ENCODE data around the gene OTUD6A. TPM values are rescaled to one million over a fixed set of nuclear protein-coding genes. Genes with fewer than 3 reads are reported as not detected.

The OTUD6A gene
- total and polyA plus RNA-seq, 7 donors: not detected

- TF ChIP-seq POLR2A (IDR thresholded peaks at IDR 0.05): no peak
- no peak for TF ChIP-seq EP300 (IDR thresholded peaks at IDR 0.05)
- TF ChIP-seq POLR2AphosphoS5 (IDR thresholded peaks at IDR 0.05): no peak
- TF ChIP-seq, protein P1, sequence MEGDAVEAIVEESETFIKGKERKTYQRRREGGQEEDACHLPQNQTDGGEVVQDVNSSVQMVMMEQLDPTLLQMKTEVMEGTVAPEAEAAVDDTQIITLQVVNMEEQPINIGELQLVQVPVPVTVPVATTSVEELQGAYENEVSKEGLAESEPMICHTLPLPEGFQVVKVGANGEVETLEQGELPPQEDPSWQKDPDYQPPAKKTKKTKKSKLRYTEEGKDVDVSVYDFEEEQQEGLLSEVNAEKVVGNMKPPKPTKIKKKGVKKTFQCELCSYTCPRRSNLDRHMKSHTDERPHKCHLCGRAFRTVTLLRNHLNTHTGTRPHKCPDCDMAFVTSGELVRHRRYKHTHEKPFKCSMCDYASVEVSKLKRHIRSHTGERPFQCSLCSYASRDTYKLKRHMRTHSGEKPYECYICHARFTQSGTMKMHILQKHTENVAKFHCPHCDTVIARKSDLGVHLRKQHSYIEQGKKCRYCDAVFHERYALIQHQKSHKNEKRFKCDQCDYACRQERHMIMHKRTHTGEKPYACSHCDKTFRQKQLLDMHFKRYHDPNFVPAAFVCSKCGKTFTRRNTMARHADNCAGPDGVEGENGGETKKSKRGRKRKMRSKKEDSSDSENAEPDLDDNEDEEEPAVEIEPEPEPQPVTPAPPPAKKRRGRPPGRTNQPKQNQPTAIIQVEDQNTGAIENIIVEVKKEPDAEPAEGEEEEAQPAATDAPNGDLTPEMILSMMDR (IDR thresholded peaks at IDR 0.05): peak in 3 of 4 experiments; percentile 41 to 52 (median 43)
- intact Hi-C loops (cut with DNase I): loop anchor here (10.0 kb wide), 1 partner anchor 64 kb away; no protein-coding TSS in a partner anchor
- Histone ChIP-seq H3K27ac (no peak overlapping the region), H3K9me3 (no peaks in the 10 kb centered on the region), H3K4me1 (no peaks in the 10 kb centered on the region), H3K36me3 (no peaks in the 10 kb centered on the region), H3K4me3 (no peak overlapping the region), H3K27me3 (no peaks in the 10 kb centered on the region)
- 7% methylated on average over 4 of the region's 4 CpGs for WGBS, 2 donors
- no peak for DNase-seq
Observed at GRCh38 chrX:70030301-70030767, 31.9 kb upstream of the OTUD6A start.

- H3K27ac ChIP-seq: no peak overlapping the region
- intact Hi-C loops (cut with DNase I): loop anchor here (10.0 kb wide), 1 partner anchor 62 kb away; no protein-coding TSS in a partner anchor
- no peak overlapping the region for H3K4me3 ChIP-seq
Observed at GRCh38 chrX:70032792-70033191, 29.5 kb upstream of the OTUD6A start.

DNA sequence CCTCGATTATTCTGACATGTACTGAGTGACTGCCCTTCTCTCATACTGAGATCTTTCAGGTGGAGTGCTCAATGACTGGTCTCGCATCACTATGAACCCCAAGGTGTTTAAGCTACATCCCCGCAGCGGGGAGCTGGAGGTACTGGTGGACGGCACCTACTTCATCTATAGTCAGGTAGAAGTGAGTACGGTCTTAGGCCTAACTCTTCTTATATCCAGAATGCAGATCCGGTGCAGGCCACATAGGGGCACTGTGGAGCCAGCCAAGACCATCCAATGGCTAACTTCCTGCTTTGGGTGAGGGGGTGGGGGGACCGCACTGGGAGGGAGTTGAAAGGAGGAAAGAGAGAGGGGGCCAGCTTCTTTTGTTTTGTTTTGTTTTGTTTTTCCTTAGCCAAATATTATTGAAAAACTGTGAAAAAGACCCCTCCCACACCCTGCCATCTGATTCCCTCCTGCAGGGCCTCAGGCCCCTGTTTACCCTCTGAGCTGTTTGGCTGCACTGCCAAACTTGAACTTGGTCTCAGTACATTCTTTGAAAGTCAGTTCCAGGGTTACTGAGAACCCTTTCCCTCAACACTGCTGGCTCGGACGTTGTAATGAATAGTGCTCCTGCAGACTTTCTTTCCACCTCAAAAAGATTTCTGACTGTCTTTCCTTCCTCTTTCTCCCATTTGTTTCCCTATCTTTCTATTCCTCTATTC lies 28.8 kb upstream of the OTUD6A start:
- H3K36me3 ChIP-seq: no peaks in the 10 kb centered on the region
- H3K9me3 ChIP-seq: no peaks in the 10 kb centered on the region
- H3K27me3 ChIP-seq: no peaks in the 10 kb centered on the region
- WGBS, 2 donors: 67 to 76% methylated on average over 10 of the region's 10 CpGs
- DNase-seq: no peak
- intact Hi-C loops (cut with DNase I): loop anchor here (10.0 kb wide), 1 partner anchor 61 kb away; no protein-coding TSS in a partner anchor
- H3K27ac ChIP-seq: no peak overlapping the region
- H3K4me3 ChIP-seq: no peak overlapping the region
- no peak for TF ChIP-seq POLR2AphosphoS5 (IDR thresholded peaks at IDR 0.05)
- TF ChIP-seq, protein P1 (IDR thresholded peaks at IDR 0.05): peak in 1 of 4 experiments; percentile 27
- no peaks in the 10 kb centered on the region for H3K4me1 ChIP-seq

More at GRCh38 chrX:70032792-70033191, 29.5 kb upstream of the OTUD6A start:
- Histone ChIP-seq H3K4me1 (no peaks in the 10 kb centered on the region), H3K36me3 (no peaks in the 10 kb centered on the region), H3K27me3 (no peaks in the 10 kb centered on the region), H3K9me3 (no peaks in the 10 kb centered on the region)
- no peak for TF ChIP-seq EP300 (IDR thresholded peaks at IDR 0.05)
- TF ChIP-seq, protein P1 (IDR thresholded peaks at IDR 0.05): no peak
- no peak for TF ChIP-seq POLR2AphosphoS5 (IDR thresholded peaks at IDR 0.05)
- no peak for TF ChIP-seq POLR2A (IDR thresholded peaks at IDR 0.05)
- no peak for DNase-seq
- WGBS, 2 donors: 68 to 79% methylated on average over 2 of the region's 2 CpGs

GRCh38 chrX:70034646-70035045 lies 27.6 kb upstream of the OTUD6A start:
- 87 to 88% methylated on average over 4 of the region's 4 CpGs for WGBS, 2 donors
- DNase-seq: no peak
- intact Hi-C loops (cut with DNase I): loop anchor here (10.0 kb wide), 1 partner anchor 60 kb away; no protein-coding TSS in a partner anchor

More at GRCh38 chrX:70034646-70035045, 27.6 kb upstream of the OTUD6A start:
- Histone ChIP-seq H3K9me3 (no peaks in the 10 kb centered on the region), H3K4me3 (no peak overlapping the region), H3K27me3 (no peaks in the 10 kb centered on the region), H3K27ac (no peak overlapping the region), H3K36me3 (no peaks in the 10 kb centered on the region), H3K4me1 (no peaks in the 10 kb centered on the region)
- TF ChIP-seq POLR2A (IDR thresholded peaks at IDR 0.05) (no peak), POLR2AphosphoS5 (IDR thresholded peaks at IDR 0.05) (no peak), EP300 (IDR thresholded peaks at IDR 0.05) (no peak)
- TF ChIP-seq, protein P1 (IDR thresholded peaks at IDR 0.05): no peak
